Measurements from ENCODE around the gene EIF1.
A peak's percentile ranks its signal among the peaks of the same experiment; 100 is the strongest.

GRCh38 chr17:41648411-41649195, 40.1 kb upstream of the EIF1 start:
- TF ChIP-seq EZH2phosphoT487 (IDR thresholded peaks at IDR 0.05; ENCODE audit: unreplicated experiment) (no peak), EZH2 (IDR thresholded peaks at IDR 0.05; ENCODE audit: low read depth, unreplicated experiment) (no peak), ETS1 (IDR thresholded peaks at IDR 0.05) (no peak), REST (IDR thresholded peaks at IDR 0.05; ENCODE audit: unreplicated experiment) (no peak), CTCF (conservative IDR thresholded peaks at IDR 0.05; ENCODE audit: low read depth in 2 of 2) (peak; percentile 89 to 91), POLR2AphosphoS5 (IDR thresholded peaks at IDR 0.05; ENCODE audit: low read depth) (no peak), CREB1 (CRISPR knock-in tag; IDR thresholded peaks at IDR 0.05; ENCODE audit: low read depth) (0 out of 2 replicates have a peak, but pooled peaks have one; percentile 5), ZNF114 (CRISPR knock-in tag; IDR thresholded peaks at IDR 0.05) (no peak), STAT1 (IDR thresholded peaks at IDR 0.05; ENCODE audit: unreplicated experiment) (no peak), ZNF462 (CRISPR knock-in tag; IDR thresholded peaks at IDR 0.05) (no peak)

Data from GM23338 (cell line).